ENCODE data around the gene PHF23. TPM values are rescaled to one million over a fixed set of nuclear protein-coding genes. Genes with fewer than 3 reads are reported as not detected.

The PHF23 gene
- total RNA-seq, 4 donors from 2014 or later: 9.7 to 68.1 (median 29.7) TPM

DNA sequence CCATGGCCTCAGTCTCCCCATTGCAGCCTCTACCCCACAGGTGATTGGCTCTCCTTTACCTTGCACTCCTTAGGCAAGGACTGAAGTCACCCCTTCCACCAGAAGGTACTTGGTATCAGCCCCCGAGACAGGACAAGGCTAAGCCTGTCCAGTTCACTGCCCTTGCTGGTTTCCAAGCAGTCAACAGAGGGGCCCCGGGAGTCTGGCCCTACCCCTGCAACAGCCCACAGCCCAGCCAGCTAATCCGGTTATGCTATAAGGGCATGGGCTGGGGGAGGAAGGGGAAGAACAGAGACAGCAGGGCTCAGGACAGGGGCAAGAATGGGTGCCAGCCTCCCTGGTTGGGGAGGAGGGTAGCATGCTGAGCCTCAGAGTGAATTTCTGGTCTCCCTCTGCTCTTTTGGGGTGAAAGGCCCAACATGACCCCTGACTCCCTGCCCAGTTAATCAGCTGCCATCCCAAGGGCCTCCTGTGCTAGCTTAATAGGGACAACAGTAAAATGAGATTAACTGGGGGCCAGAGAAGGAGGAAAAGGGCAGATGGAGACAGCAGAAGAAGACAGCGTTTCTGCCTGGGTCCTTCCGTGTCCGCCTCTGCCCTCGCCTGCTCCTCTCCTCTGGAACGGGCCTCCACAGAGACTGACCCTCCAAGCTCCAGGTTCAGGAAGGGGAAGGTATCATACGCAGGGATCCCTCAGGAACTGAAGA, 30.4 kb downstream of the PHF23 start:
- Histone ChIP-seq H3K9me3 (no peaks in the 10 kb centered on the region), H3K36me3 (no peaks in the 10 kb centered on the region), H3K27me3 (no peaks in the 10 kb centered on the region), H3K4me1 (peaks cover 0 to 17% of the 10 kb centered on the region in 2 donors), H3K27ac (no peak overlapping the region), H3K4me3 (no peak overlapping the region)
- intact Hi-C loops (cut with DNase I; ENCODE audit: low total_unique reads): no loop called here
- TF ChIP-seq, protein P1, sequence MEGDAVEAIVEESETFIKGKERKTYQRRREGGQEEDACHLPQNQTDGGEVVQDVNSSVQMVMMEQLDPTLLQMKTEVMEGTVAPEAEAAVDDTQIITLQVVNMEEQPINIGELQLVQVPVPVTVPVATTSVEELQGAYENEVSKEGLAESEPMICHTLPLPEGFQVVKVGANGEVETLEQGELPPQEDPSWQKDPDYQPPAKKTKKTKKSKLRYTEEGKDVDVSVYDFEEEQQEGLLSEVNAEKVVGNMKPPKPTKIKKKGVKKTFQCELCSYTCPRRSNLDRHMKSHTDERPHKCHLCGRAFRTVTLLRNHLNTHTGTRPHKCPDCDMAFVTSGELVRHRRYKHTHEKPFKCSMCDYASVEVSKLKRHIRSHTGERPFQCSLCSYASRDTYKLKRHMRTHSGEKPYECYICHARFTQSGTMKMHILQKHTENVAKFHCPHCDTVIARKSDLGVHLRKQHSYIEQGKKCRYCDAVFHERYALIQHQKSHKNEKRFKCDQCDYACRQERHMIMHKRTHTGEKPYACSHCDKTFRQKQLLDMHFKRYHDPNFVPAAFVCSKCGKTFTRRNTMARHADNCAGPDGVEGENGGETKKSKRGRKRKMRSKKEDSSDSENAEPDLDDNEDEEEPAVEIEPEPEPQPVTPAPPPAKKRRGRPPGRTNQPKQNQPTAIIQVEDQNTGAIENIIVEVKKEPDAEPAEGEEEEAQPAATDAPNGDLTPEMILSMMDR (IDR thresholded peaks at IDR 0.05): no peak
- no peak for TF ChIP-seq POLR2A (IDR thresholded peaks at IDR 0.05)
- DNase-seq: no peak

DNA sequence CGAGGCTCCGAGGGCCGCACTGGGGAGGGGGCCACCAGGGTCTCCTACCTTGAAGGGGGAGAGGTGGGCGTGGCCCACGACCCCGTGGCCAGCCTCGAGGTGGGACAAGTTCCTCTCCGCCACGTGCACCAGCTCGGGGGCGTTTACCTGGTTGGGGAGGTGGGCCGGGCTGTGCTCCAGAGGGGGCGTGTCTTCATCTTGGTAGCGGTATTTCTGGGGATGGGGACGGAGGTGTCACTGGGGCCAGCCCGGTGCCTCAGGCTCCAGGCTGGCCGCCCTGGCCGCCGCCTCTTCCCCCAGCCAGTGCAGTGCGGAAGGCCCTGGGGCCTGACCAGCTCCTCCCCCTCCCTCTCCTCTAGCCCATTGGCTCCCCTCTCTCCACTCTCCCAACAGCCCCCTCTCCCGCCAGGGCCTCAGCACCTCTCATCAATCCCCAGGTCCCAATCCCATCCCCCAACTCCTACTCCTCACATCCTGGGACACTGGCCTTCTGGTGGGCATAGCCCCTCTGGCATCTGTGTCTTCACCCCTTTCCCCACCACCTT, 31.2 kb downstream of the PHF23 start:
- H3K27ac ChIP-seq: peak overlapping the region; percentile 80 to 84
- H3K36me3 ChIP-seq: no peaks in the 10 kb centered on the region
- TF ChIP-seq POLR2A (IDR thresholded peaks at IDR 0.05): no peak
- TF ChIP-seq, protein P1 (IDR thresholded peaks at IDR 0.05): no peak
- H3K9me3 ChIP-seq: no peaks in the 10 kb centered on the region
- no peaks in the 10 kb centered on the region for H3K27me3 ChIP-seq
- no peak for DNase-seq
- H3K4me3 ChIP-seq: no peak overlapping the region
- intact Hi-C loops (cut with DNase I; ENCODE audit: low total_unique reads): no loop called here
- peaks cover 0 to 12% of the 10 kb centered on the region in 2 donors for H3K4me1 ChIP-seq

DNA sequence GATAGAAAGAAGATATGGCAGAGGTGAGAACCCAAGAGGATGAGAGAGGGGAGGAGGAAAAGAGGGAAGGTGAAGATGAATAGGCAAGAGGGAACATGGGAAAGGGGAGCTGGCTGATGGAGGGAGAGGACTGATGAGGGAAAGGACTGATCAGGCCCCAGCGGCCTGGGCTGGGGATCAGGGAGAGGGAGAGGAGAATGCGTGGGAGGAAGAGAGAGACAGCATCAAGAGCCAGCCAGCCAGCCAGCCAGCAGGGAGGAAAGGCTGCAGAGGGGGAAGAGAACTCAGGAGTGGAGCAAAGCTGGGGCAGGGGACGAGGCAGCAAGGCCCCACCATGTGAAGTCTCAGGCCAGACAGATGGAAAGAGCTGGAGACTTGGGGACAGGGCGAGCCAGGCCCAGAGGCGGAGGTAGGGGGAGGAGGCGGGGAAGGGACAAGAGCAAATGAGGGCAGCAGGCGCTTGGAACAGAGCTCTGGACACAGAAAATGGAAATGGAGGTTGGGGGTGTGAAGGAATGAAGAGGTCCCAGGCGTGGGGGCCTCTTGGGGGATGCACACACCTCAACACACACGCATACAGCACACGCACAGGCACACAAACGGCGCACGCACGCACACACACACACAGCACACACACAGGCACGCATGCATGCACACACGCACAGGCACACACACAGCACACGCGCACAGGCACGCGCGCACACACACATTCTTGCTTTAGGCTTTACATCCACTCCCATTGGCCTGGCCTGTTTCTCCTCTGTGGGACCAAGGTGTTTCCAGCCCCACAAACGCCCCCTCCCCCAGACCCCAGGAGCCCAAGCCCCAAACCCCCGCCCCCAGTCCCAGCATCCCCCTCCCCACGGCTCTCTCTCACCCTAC, 31.9 kb downstream of the PHF23 start:
- Histone ChIP-seq H3K27ac (peak overlapping the region; percentile 80 to 84), H3K4me3 (no peak overlapping the region), H3K36me3 (no peaks in the 10 kb centered on the region), H3K4me1 (peaks cover 0 to 12% of the 10 kb centered on the region in 2 donors), H3K27me3 (no peaks in the 10 kb centered on the region), H3K9me3 (no peaks in the 10 kb centered on the region)
- DNase-seq: peak; percentile 73 to 77
- intact Hi-C loops (cut with DNase I; ENCODE audit: low total_unique reads): no loop called here
- TF ChIP-seq, protein P1 (IDR thresholded peaks at IDR 0.05): no peak
- TF ChIP-seq POLR2A (IDR thresholded peaks at IDR 0.05): no peak

DNA sequence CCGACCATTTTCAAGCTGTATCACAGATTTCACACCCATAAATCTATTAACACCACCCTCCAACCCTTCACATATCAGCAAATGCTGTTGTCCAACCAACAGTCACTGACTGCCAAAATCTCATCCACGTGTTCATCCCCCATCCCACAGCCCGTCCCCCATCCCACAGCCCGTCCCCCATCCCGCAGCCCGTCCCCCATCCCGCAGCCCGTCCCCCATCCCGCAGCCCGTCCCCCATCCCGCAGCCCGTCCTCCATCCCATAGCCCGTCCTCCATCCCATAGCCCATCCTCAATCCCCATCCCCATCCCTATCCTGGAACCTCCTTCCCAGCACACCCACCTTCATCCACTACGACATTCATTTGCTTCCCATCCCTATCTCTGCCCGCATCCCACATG, 33.7 kb downstream of the PHF23 start:
- Histone ChIP-seq H3K27ac (peak overlapping the region; percentile 80 to 84), H3K36me3 (no peaks in the 10 kb centered on the region), H3K9me3 (no peaks in the 10 kb centered on the region), H3K27me3 (no peaks in the 10 kb centered on the region), H3K4me1 (peaks cover 0 to 12% of the 10 kb centered on the region in 2 donors), H3K4me3 (peak overlapping the region; percentile 42 to 54)
- TF ChIP-seq POLR2A (IDR thresholded peaks at IDR 0.05): no peak
- TF ChIP-seq, protein P1 (IDR thresholded peaks at IDR 0.05): no peak
- DNase-seq: no peak
- intact Hi-C loops (cut with DNase I; ENCODE audit: low total_unique reads): no loop called here
